ENCODE data around the gene SNUPN. TPM values are rescaled to one million over a fixed set of nuclear protein-coding genes. Genes with fewer than 3 reads are reported as not detected.

The SNUPN gene
- total and polyA plus RNA-seq, 9 donors, result 20.4 to 35.3 (median 29.2) TPM

DNA sequence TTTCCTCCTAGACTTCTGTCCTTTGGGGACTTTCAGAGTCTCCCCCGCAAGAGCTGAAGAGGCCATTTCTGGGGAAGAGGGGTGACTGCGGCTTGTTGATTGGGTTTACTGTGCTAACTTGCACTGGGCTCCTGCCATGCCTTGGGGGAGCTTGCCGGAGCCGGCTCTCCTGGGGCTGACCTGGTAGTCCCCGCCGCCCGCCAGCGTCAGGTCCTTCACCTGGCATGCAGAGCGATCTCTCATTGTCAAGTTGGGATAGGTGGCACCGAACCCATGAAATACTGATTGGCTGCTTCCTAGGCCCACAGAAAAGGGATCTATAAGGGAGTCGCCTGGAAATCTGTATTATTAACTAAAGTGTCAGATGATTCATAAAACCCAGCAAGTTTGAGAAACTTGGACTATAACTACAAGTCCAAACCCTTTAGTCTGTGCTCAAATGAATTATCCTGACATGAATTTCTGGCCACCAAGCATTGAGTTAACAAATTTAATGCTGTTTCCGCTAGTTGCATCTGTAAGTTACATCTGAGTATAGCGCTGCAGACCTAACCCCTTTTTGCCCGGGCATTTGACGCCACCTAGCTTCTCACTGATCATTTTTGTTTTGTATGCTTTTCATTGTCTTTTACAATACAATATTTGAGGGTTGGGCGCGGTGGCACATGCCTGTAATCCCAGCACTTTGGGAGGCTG lies 15.1 kb upstream of the SNUPN start:
- H3K27me3 ChIP-seq, result no peaks in the 10 kb centered on the region
- no peaks in the 10 kb centered on the region for H3K9me3 ChIP-seq
- peak overlapping the region; percentile 95 for H3K4me3 ChIP-seq
- H3K4me1 ChIP-seq (ENCODE audit: insufficient read depth), result peaks cover 4% of the 10 kb centered on the region
- 4 to 6% (median 5%) methylated on average over 17 of the region's 17 CpGs for WGBS, 3 donors
- peak overlapping the region in 1 of 2 donors; percentile 82 for H3K27ac ChIP-seq
- TF ChIP-seq CTCF (IDR thresholded peaks at IDR 0.05) (no peak), EP300 (IDR thresholded peaks at IDR 0.05) (no peak), POLR2A (IDR thresholded peaks at IDR 0.05) (no peak)
- DNase-seq, result no peak
- intact Hi-C loops (cut with DNase I), result loop anchor here in 1 of 4 donors (10.0 kb wide), 1 partner anchor 186 kb away; the partner anchor contains the start of gene SIN3A
- no peaks in the 10 kb centered on the region for H3K36me3 ChIP-seq

- H3K27ac ChIP-seq, result peak within 1 kb of the TSS in 1 of 2 donors; percentile 82
- peak; percentile 91 to 95 (median 92) for DNase-seq
- H3K4me1 ChIP-seq (ENCODE audit: insufficient read depth), result peaks cover 4% of the 10 kb centered on the region
- H3K27me3 ChIP-seq, result no peaks in the 10 kb centered on the region
- intact Hi-C loops (cut with DNase I), result loop anchor here in 2 of 4 donors (5.0 to 10.0 kb wide), 3 partner anchors 42 to 185 kb away; partner anchors contain the start of gene SIN3A (in 1 of the 2)
- peak within 1 kb of the TSS; percentile 95 for H3K4me3 ChIP-seq
- TF ChIP-seq EP300 (IDR thresholded peaks at IDR 0.05), result no peak
- TF ChIP-seq POLR2A (IDR thresholded peaks at IDR 0.05), result peak; percentile 87
- no peak for TF ChIP-seq CTCF (IDR thresholded peaks at IDR 0.05)
- no peaks in the 10 kb centered on the region for H3K36me3 ChIP-seq
- WGBS, 3 donors, result 0 to 1% (median 0%) methylated on average over 75 to 83 of the region's 83 CpGs
- H3K9me3 ChIP-seq, result no peaks in the 10 kb centered on the region
Observed at GRCh38 chr15:75639709-75640482, 14.4 kb upstream of the SNUPN start, which contains the start of gene IMP3. Gene IMP3 (minus strand): TSS chr15:75640224. CDS start chr15:75640168, 56 bp downstream.

- 0 to 1% (median 0%) methylated on average over 16 of the region's 16 CpGs for WGBS, 3 donors
- TF ChIP-seq EP300 (IDR thresholded peaks at IDR 0.05) (no peak), POLR2A (IDR thresholded peaks at IDR 0.05) (no peak), CTCF (IDR thresholded peaks at IDR 0.05) (no peak)
- Histone ChIP-seq H3K27ac (peak overlapping the region in 1 of 2 donors; percentile 76), H3K27me3 (no peaks in the 10 kb centered on the region), H3K4me3 (peak overlapping the region; percentile 95), H3K9me3 (no peaks in the 10 kb centered on the region), H3K4me1 (ENCODE audit: insufficient read depth) (peaks cover 4% of the 10 kb centered on the region), H3K36me3 (no peaks in the 10 kb centered on the region)
- intact Hi-C loops (cut with DNase I), result loop anchor here in 2 of 4 donors (5.0 to 10.0 kb wide), 2 partner anchors 43 to 46 kb away; no protein-coding TSS in a partner anchor
- DNase-seq, result no peak
Observed at GRCh38 chr15:75639191-75639708, 13.7 kb upstream of the SNUPN start.

DNA sequence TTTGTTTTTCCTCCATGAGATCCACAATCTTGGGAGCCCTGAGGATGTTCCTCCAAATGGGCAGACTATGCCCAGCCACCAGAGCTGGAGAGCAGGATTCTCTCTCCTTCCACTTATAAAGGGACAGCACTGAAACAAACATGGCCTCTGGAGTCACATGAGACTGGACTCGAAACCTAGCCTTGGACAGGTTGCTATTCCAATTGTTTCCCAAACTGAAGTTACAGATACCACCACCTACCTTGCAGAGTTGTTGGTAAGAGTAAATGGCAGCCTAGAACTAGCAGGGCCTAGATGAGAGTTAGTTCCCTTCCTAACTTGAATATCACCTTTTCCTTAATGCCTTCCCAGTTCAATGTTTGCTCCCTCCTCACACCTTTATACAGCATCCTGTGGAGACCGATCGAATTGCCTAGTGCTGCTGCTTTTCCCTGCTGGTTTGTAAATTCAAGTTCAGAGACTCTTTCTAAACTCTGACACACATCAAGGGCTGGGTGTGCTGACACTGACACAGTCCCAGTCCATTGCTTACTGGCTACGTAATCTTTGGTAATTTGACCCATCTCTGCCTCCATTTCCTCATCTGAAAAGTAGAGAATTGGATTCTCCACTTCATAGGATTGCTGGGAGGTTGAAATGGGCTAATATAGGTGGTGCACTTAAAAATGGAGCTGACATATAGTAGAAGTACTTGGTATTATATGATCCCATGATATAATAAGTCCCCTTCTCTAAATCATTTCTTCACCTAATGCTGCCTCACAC lies 11.9 kb upstream of the SNUPN start:
- Histone ChIP-seq H3K9me3 (no peaks in the 10 kb centered on the region), H3K27me3 (no peaks in the 10 kb centered on the region), H3K27ac (no peak overlapping the region), H3K36me3 (no peaks in the 10 kb centered on the region), H3K4me1 (ENCODE audit: insufficient read depth) (peaks cover 4% of the 10 kb centered on the region), H3K4me3 (no peak overlapping the region)
- DNase-seq, result no peak
- intact Hi-C loops (cut with DNase I), result loop anchor here in 2 of 4 donors (5.0 to 10.0 kb wide), 2 partner anchors 45 to 47 kb away; no protein-coding TSS in a partner anchor
- 60 to 70% (median 65%) methylated on average over 4 of the region's 4 CpGs for WGBS, 3 donors
- TF ChIP-seq POLR2A (IDR thresholded peaks at IDR 0.05) (no peak), CTCF (IDR thresholded peaks at IDR 0.05) (no peak), EP300 (IDR thresholded peaks at IDR 0.05) (no peak)
